Measurements from ENCODE around the gene LTB. TPM values are rescaled to one million over a fixed set of nuclear protein-coding genes. Genes with fewer than 3 reads are reported as not detected.
"Not testable (repeated sequence)": the region's sequence is repeated elsewhere in the genome, so short reads cannot be mapped to it uniquely, and the experiment has no call there.

The LTB gene
- total and polyA plus RNA-seq, 3 experiments from 2014 or later, result 196 to 1,182 (median 206) TPM

DNA sequence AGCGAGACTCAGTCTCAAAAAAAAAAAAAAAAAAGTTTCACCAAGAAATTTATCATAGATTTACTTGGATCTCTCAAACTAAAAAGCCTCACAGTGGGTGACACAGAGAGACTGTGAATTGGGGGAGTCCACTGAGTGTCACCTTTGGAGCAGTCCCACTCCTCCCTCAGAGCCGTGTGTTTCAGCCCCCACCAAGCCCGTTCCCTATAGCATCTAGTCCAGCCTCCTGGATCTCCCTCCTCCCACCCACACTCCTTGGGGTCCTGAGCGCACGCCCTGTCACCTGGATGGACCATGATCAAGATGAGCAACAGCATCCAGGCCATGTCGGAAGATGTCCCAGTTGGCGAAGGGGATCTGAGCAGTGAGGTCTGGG, 10.2 kb upstream of the LTB start:
- Mint-ChIP-seq H3K4me1 (peaks cover 50 to 89% (median 80%) of the 10 kb centered on the region in 3 donors), H3K9me3 (no peaks in the 10 kb centered on the region), H3K36me3 (peaks cover 2 to 8% (median 4%) of the 10 kb centered on the region in 3 donors), H3K27me3 (peaks cover 0 to 2% of the 10 kb centered on the region in 2 donors), H3K4me3 (peak overlapping the region; percentile 73 to 96 (median 89)), H3K27ac (peak overlapping the region; percentile 82 to 98 (median 93))
- no peak for DNase-seq
- H3K9me3 ChIP-seq (ENCODE audit: low read length), result no peaks in the 10 kb centered on the region
- H3K4me3 ChIP-seq (ENCODE audit: low read length), result peak overlapping the region; percentile 49
- POLR2A ChIA-PET, result interaction anchor here (0.7 to 3.3 kb wide), 7 partner anchors 10 to 77 kb away, joined by 3 to 70 read pairs (median 5); partner anchors contain the start of genes BAG6, LTB and LY6G5B
- H3K27ac ChIP-seq (ENCODE audit: low read depth, low read length), result peak overlapping the region; percentile 11
- H3K36me3 ChIP-seq (ENCODE audit: insufficient read depth, low read length), result no peaks in the 10 kb centered on the region
- peaks cover 70% of the 10 kb centered on the region for H3K4me1 ChIP-seq (ENCODE audit: insufficient read depth, low read length)
- H3K27me3 ChIP-seq (ENCODE audit: insufficient read depth, low read length, poor library complexity, severe bottlenecking), result no peaks in the 10 kb centered on the region
- CTCF ChIA-PET, result interaction anchor here (0.7 to 22.0 kb wide), 4 partner anchors 11 to 98 kb away, joined by 3 to 692 read pairs (median 300); partner anchors contain the start of genes ATP6V1G2, DDX39B, LST1 and LTB

DNA sequence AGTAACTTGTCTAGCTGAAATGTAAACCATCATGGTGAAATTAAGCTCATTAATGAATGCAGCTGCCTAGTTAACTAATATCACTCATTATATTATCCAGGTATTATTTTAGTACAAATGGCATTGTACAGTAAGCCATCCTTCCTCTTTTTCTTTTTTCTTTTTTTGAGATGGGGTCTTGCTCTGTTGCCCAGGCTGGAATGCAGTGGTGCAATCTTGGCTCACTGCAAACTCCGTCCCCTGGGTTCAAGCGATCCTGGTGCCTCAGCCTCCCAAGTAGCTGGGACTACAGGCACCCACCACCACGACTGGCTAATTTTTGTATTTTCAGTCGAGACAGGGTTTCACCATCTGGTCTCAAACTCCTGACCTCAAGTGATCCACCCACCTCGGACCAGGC, 8.5 kb upstream of the LTB start:
- peaks cover 71% of the 10 kb centered on the region for H3K4me1 ChIP-seq (ENCODE audit: insufficient read depth, low read length)
- H3K27ac ChIP-seq (ENCODE audit: low read depth, low read length); DNase-seq; H3K4me3 ChIP-seq (ENCODE audit: low read length); H3K27me3 ChIP-seq (ENCODE audit: insufficient read depth, low read length, poor library complexity, severe bottlenecking); H3K27me3 Mint-ChIP-seq; H3K36me3 Mint-ChIP-seq; H3K9me3 Mint-ChIP-seq; H3K9me3 ChIP-seq (ENCODE audit: low read length); H3K36me3 ChIP-seq (ENCODE audit: insufficient read depth, low read length): not testable (repeated sequence)
- H3K4me1 Mint-ChIP-seq, result peaks cover 56 to 90% (median 85%) of the 10 kb centered on the region in 3 donors
- peak overlapping the region in 4 of 7 donors; percentile 29 to 96 (median 88) for H3K4me3 Mint-ChIP-seq
- H3K27ac Mint-ChIP-seq, result peak overlapping the region in 7 of 8 donors; percentile 57 to 99 (median 88)
- CTCF ChIA-PET, result interaction anchor here (19.7 to 22.0 kb wide), 2 partner anchors 9 to 35 kb away, joined by 576 to 692 read pairs; partner anchors contain the start of genes ATP6V1G2, DDX39B, LST1 and LTA
- POLR2A ChIA-PET, result interaction anchor here (1.8 kb wide), 1 partner anchor 9 kb away, joined by 5 read pairs; the partner anchor contains the start of gene LTB

GRCh38 chr6:31588871-31589650, 6.8 kb upstream of the LTB start:
- Mint-ChIP-seq H3K36me3 (peaks cover 2 to 8% (median 8%) of the 10 kb centered on the region in 3 donors), H3K4me3 (peak overlapping the region in 6 of 7 donors; percentile 48 to 84 (median 74)), H3K4me1 (peaks cover 60 to 97% (median 93%) of the 10 kb centered on the region in 3 donors), H3K9me3 (no peaks in the 10 kb centered on the region), H3K27ac (peak overlapping the region; percentile 57 to 99 (median 95)), H3K27me3 (peaks cover 0 to 3% of the 10 kb centered on the region in 2 donors)
- H3K9me3 ChIP-seq (ENCODE audit: low read length), result no peaks in the 10 kb centered on the region
- H3K27me3 ChIP-seq (ENCODE audit: insufficient read depth, low read length, poor library complexity, severe bottlenecking), result no peaks in the 10 kb centered on the region
- no peak for DNase-seq
- peaks cover 77% of the 10 kb centered on the region for H3K4me1 ChIP-seq (ENCODE audit: insufficient read depth, low read length)
- H3K36me3 ChIP-seq (ENCODE audit: insufficient read depth, low read length), result no peaks in the 10 kb centered on the region
- POLR2A ChIA-PET, result no interaction called here
- no peak overlapping the region for H3K27ac ChIP-seq (ENCODE audit: low read depth, low read length)
- CTCF ChIA-PET, result interaction anchor here (17.7 to 22.0 kb wide), 3 partner anchors 3 to 33 kb away, joined by 576 to 692 read pairs (median 692); partner anchors contain the start of genes ATP6V1G2, DDX39B, LST1 and LTA
- no peak overlapping the region for H3K4me3 ChIP-seq (ENCODE audit: low read length)

DNA sequence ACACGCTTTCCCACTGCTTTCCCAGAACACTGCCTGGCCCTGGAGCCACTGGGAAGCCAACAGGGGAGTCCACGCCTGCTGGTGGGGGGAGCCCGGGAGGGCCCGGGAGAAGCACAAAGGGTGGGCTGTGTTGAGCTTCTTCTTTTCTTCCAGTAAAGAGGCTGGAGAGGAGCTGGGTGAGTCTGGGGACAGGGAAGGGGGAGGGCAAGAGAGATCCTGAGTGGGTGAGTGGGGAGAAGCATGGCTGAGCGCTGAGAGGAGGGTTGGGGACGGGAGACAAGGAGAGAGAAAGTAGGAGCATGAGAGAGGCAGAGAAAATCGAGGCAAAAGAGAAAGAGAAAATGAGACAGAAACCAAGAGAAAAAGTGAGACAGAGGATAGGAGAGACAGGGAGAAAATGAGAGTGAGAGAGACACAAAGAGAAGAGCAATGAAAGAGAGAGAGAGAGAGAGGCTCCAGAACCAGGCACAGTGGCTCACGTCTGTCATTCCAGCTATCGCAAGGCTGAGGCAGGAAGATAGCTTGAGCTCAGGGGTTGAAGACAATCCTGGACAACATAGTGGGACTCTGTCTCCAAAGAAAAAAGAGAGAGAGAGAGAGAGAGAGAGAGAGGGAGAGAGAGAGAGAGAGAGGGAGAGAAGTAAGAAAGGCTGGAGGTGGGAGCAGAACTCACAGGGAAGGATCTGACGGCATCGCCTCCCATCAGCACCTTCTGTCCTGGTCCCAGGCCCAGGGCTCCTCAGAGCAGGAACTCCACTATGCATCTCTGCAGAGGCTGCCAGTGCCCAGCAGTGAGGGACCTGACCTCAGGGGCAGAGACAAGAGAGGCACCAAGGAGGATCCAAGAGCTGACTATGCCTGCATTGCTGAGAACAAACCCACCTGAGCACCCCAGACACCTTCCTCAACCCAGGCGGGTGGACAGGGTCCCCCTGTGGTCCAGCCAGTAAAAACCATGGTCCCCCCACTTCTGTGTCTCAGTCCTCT, 5.9 kb upstream of the LTB start:
- Histone ChIP-seq H3K4me3 (ENCODE audit: low read length) (peak overlapping the region; percentile 45), H3K27me3 (ENCODE audit: insufficient read depth, low read length, poor library complexity, severe bottlenecking) (no peaks in the 10 kb centered on the region), H3K27ac (ENCODE audit: low read depth, low read length) (peak overlapping the region; percentile 17), H3K4me1 (ENCODE audit: insufficient read depth, low read length) (peaks cover 77% of the 10 kb centered on the region), H3K9me3 (ENCODE audit: low read length) (no peaks in the 10 kb centered on the region), H3K36me3 (ENCODE audit: insufficient read depth, low read length) (no peaks in the 10 kb centered on the region)
- Mint-ChIP-seq H3K27me3 (peaks cover 0 to 1% of the 10 kb centered on the region in 2 donors), H3K9me3 (no peaks in the 10 kb centered on the region), H3K27ac (peak overlapping the region; percentile 87 to 99 (median 96)), H3K4me3 (peak overlapping the region; percentile 79 to 91 (median 82)), H3K36me3 (peaks cover 2 to 8% (median 8%) of the 10 kb centered on the region in 3 donors), H3K4me1 (peaks cover 64 to 97% (median 91%) of the 10 kb centered on the region in 3 donors)
- DNase-seq, result no peak
- ChIA-PET CTCF (interaction anchor here (17.7 to 22.0 kb wide), 3 partner anchors 4 to 32 kb away, joined by 576 to 692 read pairs (median 692); partner anchors contain the start of genes ATP6V1G2, DDX39B, LST1 and LTA), POLR2A (interaction anchor here (0.9 to 2.1 kb wide), 4 partner anchors 10 to 46 kb away, joined by 3 to 8 read pairs (median 5); partner anchors contain the start of genes DDX39B and TNF)

GRCh38 chr6:31586599-31587281, 4.5 kb upstream of the LTB start:
- H3K9me3 ChIP-seq (ENCODE audit: low read length), result no peaks in the 10 kb centered on the region
- Mint-ChIP-seq H3K27me3 (peaks cover 0 to 1% of the 10 kb centered on the region in 2 donors), H3K27ac (peak overlapping the region; percentile 87 to 99 (median 96)), H3K36me3 (peaks cover 8 to 14% (median 8%) of the 10 kb centered on the region in 3 donors), H3K4me1 (peaks cover 67 to 97% (median 87%) of the 10 kb centered on the region in 3 donors), H3K4me3 (peak overlapping the region; percentile 62 to 90 (median 83)), H3K9me3 (no peaks in the 10 kb centered on the region)
- no peaks in the 10 kb centered on the region for H3K36me3 ChIP-seq (ENCODE audit: insufficient read depth, low read length)
- H3K27me3 ChIP-seq (ENCODE audit: insufficient read depth, low read length, poor library complexity, severe bottlenecking), result no peaks in the 10 kb centered on the region
- CTCF ChIA-PET, result interaction anchor here (1.5 to 22.0 kb wide), 5 partner anchors 5 to 311 kb away, joined by 3 to 692 read pairs (median 576); partner anchors contain the start of genes ATP6V1G2, DDX39B, EHMT2 and LST1
- DNase-seq, result peak in 4 of 5 donors; percentile 33 to 56 (median 54)
- POLR2A ChIA-PET, result interaction anchor here (0.7 to 2.1 kb wide), 6 partner anchors 9 to 124 kb away, joined by 3 to 8 read pairs (median 5); partner anchors contain the start of gene DDX39B
- H3K27ac ChIP-seq (ENCODE audit: low read depth, low read length), result peak overlapping the region; percentile 18
- peaks cover 74% of the 10 kb centered on the region for H3K4me1 ChIP-seq (ENCODE audit: insufficient read depth, low read length)
- peak overlapping the region; percentile 40 for H3K4me3 ChIP-seq (ENCODE audit: low read length)

- Mint-ChIP-seq H3K9me3 (no peaks in the 10 kb centered on the region), H3K27ac (peak within 1 kb of the TSS; percentile 87 to 99 (median 96)), H3K4me3 (peak within 1 kb of the TSS; percentile 62 to 90 (median 83)), H3K4me1 (peaks cover 67 to 90% (median 80%) of the 10 kb centered on the region in 3 donors), H3K36me3 (peaks cover 11 to 21% (median 12%) of the 10 kb centered on the region in 3 donors), H3K27me3 (peaks cover 0 to 1% of the 10 kb centered on the region in 2 donors)
- H3K36me3 ChIP-seq (ENCODE audit: insufficient read depth, low read length), result no peaks in the 10 kb centered on the region
- POLR2A ChIA-PET, result interaction anchor here (1.0 to 1.7 kb wide), 3 partner anchors 9 to 12 kb away, joined by 4 to 8 read pairs (median 7); no protein-coding TSS in a partner anchor
- H3K4me1 ChIP-seq (ENCODE audit: insufficient read depth, low read length), result peaks cover 74% of the 10 kb centered on the region
- DNase-seq, result no peak
- no peaks in the 10 kb centered on the region for H3K27me3 ChIP-seq (ENCODE audit: insufficient read depth, low read length, poor library complexity, severe bottlenecking)
- H3K4me3 ChIP-seq (ENCODE audit: low read length), result peak within 1 kb of the TSS; percentile 40
- peak within 1 kb of the TSS; percentile 29 for H3K27ac ChIP-seq (ENCODE audit: low read depth, low read length)
- CTCF ChIA-PET, result interaction anchor here (1.5 to 22.0 kb wide), 5 partner anchors 5 to 312 kb away, joined by 3 to 692 read pairs (median 576); partner anchors contain the start of genes ATP6V1G2, DDX39B, EHMT2 and LST1
- H3K9me3 ChIP-seq (ENCODE audit: low read length), result no peaks in the 10 kb centered on the region
Observed at GRCh38 chr6:31586008-31586407, 3.8 kb upstream of the LTB start, which contains the start of gene LST1. Gene LST1, plus strand, starts transcription at chr6:31586277. Its CDS starts 1,023 bp downstream, at chr6:31587300.
